HepG2 (cell line): ENCODE measurements around the gene SNRPD2. TPM values are rescaled to one million over a fixed set of nuclear protein-coding genes. Genes with fewer than 3 reads are reported as not detected.

ENCODE experiments used
- AFF4 ChIP-seq: sonication (generic); formaldehyde crosslinking; IDR thresholded peaks from 2 replicates; pipeline ENCODE4 v1.4.0; 2020; ENCODE audit warnings: missing genetic modification reagents
- BORCS8-MEF2B ChIP-seq: sonication (generic); formaldehyde crosslinking; IDR thresholded peaks from 2 replicates; pipeline ENCODE4 v1.8.0; 2022; ENCODE audit warnings: mild to moderate bottlenecking, missing genetic modification reagents
- FOXM1 ChIP-seq: sonication (generic); formaldehyde crosslinking; IDR thresholded peaks from 2 replicates; pipeline ENCODE4 v1.5.0; 2020; ENCODE audit warnings: missing genetic modification reagents
- HNRNPL ChIP-seq: fragments of 200-400 bp; formaldehyde crosslinking; IDR thresholded peaks from 2 replicates; pipeline ENCODE4 v1.6.1; 2017; ENCODE audit warnings: mild to moderate bottlenecking, low read depth, low read length
- IRF2 ChIP-seq: IDR thresholded peaks from 2 replicates; pipeline ENCODE4 v1.6.1; 2018; ENCODE audit warnings: missing genetic modification reagents, missing compliant biosample characterization
- KAT7 ChIP-seq: IDR thresholded peaks from 2 replicates; pipeline ENCODE4 v1.6.1; 2018; ENCODE audit warnings: borderline replicate concordance, missing compliant biosample characterization
- NR2F1 ChIP-seq, 2 experiments: fragments of 450-650 bp in 1 of 2; formaldehyde crosslinking in 1 of 2; IDR thresholded peaks; 2 replicates each; pipeline versions ENCODE4 v1.5.0 to v1.6.1; 2016 to 2020; ENCODE audit warnings: mild to moderate bottlenecking in 1 of 2, missing compliant biosample characterization in 1 of 2, missing genetic modification reagents in 1 of 2, moderate library complexity in 1 of 2
- PAF1 ChIP-seq: IDR thresholded peaks from 2 replicates; pipeline ENCODE4 v1.6.1; 2016; ENCODE audit warnings: missing genetic modification reagents, missing compliant biosample characterization
- RBFOX2 ChIP-seq: fragments of 200-400 bp; formaldehyde crosslinking; IDR thresholded peaks from 2 replicates; pipeline ENCODE4 v1.6.1; 2017; ENCODE audit warnings: low read depth, mild to moderate bottlenecking, low read length
- RBM22 ChIP-seq: fragments of 200-400 bp; formaldehyde crosslinking; optimal IDR thresholded peaks from 2 replicates; pipeline ENCODE3; 2017; ENCODE audit warnings: mild to moderate bottlenecking, low read length, moderate library complexity
- SKIL ChIP-seq: sonication (generic); formaldehyde crosslinking; IDR thresholded peaks from 2 replicates; pipeline ENCODE4 v1.8.0; 2022; ENCODE audit warnings: missing genetic modification reagents, mild to moderate bottlenecking, moderate library complexity, borderline replicate concordance
- SP1 ChIP-seq, 2 experiments: fragments of 450-650 bp in 1 of 2; sonication (generic) in 1 of 2; formaldehyde crosslinking in 1 of 2; IDR thresholded peaks; 2 replicates each; pipeline versions ENCODE4 v1.4.0 to v1.6.1; 2016 to 2020; ENCODE audit warnings: missing genetic modification reagents in 1 of 2
- ZBTB7A ChIP-seq: sonication (generic); formaldehyde crosslinking; IDR thresholded peaks from 2 replicates; pipeline ENCODE4 v1.8.0; 2022; ENCODE audit warnings: mild to moderate bottlenecking, missing genetic modification reagents
- ZFX ChIP-seq: sonication (generic); formaldehyde crosslinking; IDR thresholded peaks from 2 replicates; pipeline ENCODE4 v1.4.0; 2020; ENCODE audit warnings: mild to moderate bottlenecking, low read depth, missing genetic modification reagents, moderate library complexity
- ZNF160 ChIP-seq: sonication (generic); formaldehyde crosslinking; IDR thresholded peaks from 2 replicates; pipeline ENCODE4 v1.8.0; 2022; ENCODE audit warnings: mild to moderate bottlenecking, inconsistent platforms, missing genetic modification reagents
- ZNF207 ChIP-seq: fragments of 450-650 bp; IDR thresholded peaks from 2 replicates; pipeline ENCODE4 v1.6.1; 2016; ENCODE audit warnings: antibody characterized with exemption, borderline replicate concordance
- ZNF33A ChIP-seq: sonication (generic); formaldehyde crosslinking; IDR thresholded peaks from 2 replicates; pipeline ENCODE4 v1.5.1; 2020; ENCODE audit warnings: missing genetic modification reagents, mild to moderate bottlenecking, moderate library complexity, borderline replicate concordance
- ZNF619 ChIP-seq: sonication (generic); formaldehyde crosslinking; IDR thresholded peaks from 2 replicates; pipeline ENCODE4 v1.4.0; 2020; ENCODE audit warnings: mild to moderate bottlenecking, missing genetic modification reagents
- ZNF691 ChIP-seq: sonication (generic); formaldehyde crosslinking; IDR thresholded peaks from 2 replicates; pipeline ENCODE4 v1.4.0; 2020; ENCODE audit warnings: missing genetic modification reagents, low read depth, mild to moderate bottlenecking, borderline replicate concordance
- polyA plus RNA-seq, 8 experiments: library from polyadenylated mRNA; depleted of rRNA in 3 of 8; stranded (reverse) in 7 of 8; unstranded in 1 of 8; fragments of >200 nt; fragmentation: Illumina TruSeq in 4 of 8; extraction: Trizol in 4 of 8; gene quantifications; 2 replicates each; pipeline versions ENCODE4 v1.2.1 to v1.2.3, GENCODE V29; 2011 to 2016; ENCODE audit warnings: low read depth in 4 of 8, missing spikeins in 1 of 8, mixed read lengths in 1 of 8; ENCODE audit not compliant: insufficient read depth in 1 of 8
- total RNA-seq, 5 experiments: library from RNA; depleted of rRNA; stranded (reverse); fragments of >200 nt; fragmentation: Illumina TruSeq; extraction: Trizol; gene quantifications; 2 replicates each; pipeline ENCODE4 v1.2.3, GENCODE V29; 2016; ENCODE audit warnings: low read depth in 1 of 5
- TF ChIP-seq, protein P1 (sequence below): sonication (generic); formaldehyde crosslinking; IDR thresholded peaks from 2 replicates; pipeline ENCODE4 v1.4.0; 2020; ENCODE audit warnings: missing genetic modification reagents, borderline replicate concordance

Gene SNRPD2
- total and polyA plus RNA-seq, 2 of the 13 experiments (the other 11 are each of a cell fraction or from before 2014, with no cell fraction given): 299 to 485 TPM

DNA sequence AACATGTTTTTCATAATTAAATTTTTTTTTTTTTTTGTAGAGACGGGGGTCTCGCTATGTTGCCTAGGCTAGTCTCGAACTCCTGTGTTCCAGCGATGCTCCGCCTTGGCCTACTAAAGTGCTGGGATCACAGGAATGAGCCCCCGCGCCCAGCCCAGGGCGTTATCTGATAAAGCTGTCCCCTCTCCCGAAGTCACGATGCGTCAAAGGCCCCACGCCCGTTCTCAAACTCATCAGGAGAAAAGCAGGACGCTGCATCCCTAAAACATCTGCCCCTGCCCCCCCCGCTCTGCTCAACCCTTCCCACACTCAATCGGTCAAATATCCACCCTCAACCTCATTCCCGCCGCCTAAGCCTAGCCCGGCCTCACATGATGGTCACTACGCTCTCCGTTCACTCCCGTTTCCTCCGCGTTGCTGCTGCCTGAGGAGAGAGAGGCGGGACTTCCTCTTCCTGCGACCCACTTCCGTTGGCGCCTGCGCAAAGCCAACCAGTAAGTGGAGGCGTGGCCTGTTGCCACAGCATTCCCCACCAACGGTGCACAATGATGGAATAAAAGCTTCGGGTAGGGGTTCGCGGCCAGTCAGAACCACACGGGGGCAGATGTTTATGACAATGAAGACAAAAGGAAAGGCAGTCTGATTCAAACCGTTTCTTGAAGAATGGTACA is at the start of gene SNRPD2 (continued):
- TF ChIP-seq NR2F1 (CRISPR knock-in tag; IDR thresholded peaks at IDR 0.05) (no peak), ZNF619 (CRISPR knock-in tag) (no peak), AFF4 (CRISPR knock-in tag) (no peak), SKIL (CRISPR knock-in tag) (no peak), IRF2 (CRISPR knock-in tag) (peak; percentile 60; the same call in 1 of the 2 replicates), ZFX (CRISPR knock-in tag) (peak; percentile 94), KAT7 (CRISPR knock-in tag) (0 out of 2 replicates have a peak, but pooled peaks have one; percentile 34), SP1 (IDR thresholded peaks at IDR 0.05) (no peak), SP1 (CRISPR knock-in tag; IDR thresholded peaks at IDR 0.05) (no peak), ZNF207 (no peak), ZNF160 (CRISPR knock-in tag) (no peak), RBFOX2 (peak; percentile 51; the same call in 1 of the 2 replicates), ZBTB7A (no peak), RBM22 (no peak), ZNF33A (no peak), HNRNPL (no peak), BORCS8-MEF2B (CRISPR knock-in tag) (peak; percentile 90), FOXM1 (CRISPR knock-in tag) (no peak), ZNF691 (CRISPR knock-in tag) (no peak; the same call in 1 of the 2 replicates), PAF1 (CRISPR knock-in tag) (no peak)
- TF ChIP-seq, protein P1, sequence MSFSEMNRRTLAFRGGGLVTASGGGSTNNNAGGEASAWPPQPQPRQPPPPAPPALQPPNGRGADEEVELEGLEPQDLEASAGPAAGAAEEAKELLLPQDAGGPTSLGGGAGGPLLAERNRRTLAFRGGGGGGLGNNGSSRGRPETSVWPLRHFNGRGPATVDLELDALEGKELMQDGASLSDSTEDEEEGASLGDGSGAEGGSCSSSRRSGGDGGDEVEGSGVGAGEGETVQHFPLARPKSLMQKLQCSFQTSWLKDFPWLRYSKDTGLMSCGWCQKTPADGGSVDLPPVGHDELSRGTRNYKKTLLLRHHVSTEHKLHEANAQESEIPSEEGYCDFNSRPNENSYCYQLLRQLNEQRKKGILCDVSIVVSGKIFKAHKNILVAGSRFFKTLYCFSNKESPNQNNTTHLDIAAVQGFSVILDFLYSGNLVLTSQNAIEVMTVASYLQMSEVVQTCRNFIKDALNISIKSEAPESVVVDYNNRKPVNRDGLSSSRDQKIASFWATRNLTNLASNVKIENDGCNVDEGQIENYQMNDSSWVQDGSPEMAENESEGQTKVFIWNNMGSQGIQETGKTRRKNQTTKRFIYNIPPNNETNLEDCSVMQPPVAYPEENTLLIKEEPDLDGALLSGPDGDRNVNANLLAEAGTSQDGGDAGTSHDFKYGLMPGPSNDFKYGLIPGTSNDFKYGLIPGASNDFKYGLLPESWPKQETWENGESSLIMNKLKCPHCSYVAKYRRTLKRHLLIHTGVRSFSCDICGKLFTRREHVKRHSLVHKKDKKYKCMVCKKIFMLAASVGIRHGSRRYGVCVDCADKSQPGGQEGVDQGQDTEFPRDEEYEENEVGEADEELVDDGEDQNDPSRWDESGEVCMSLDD: no peak
